Measurements from ENCODE around the gene IFI27L2. TPM values are rescaled to one million over a fixed set of nuclear protein-coding genes. Genes with fewer than 3 reads are reported as not detected.

IFI27L2 gene
- total and polyA plus RNA-seq, 4 donors = 1.7 to 7.2 (median 6.1) TPM

DNA sequence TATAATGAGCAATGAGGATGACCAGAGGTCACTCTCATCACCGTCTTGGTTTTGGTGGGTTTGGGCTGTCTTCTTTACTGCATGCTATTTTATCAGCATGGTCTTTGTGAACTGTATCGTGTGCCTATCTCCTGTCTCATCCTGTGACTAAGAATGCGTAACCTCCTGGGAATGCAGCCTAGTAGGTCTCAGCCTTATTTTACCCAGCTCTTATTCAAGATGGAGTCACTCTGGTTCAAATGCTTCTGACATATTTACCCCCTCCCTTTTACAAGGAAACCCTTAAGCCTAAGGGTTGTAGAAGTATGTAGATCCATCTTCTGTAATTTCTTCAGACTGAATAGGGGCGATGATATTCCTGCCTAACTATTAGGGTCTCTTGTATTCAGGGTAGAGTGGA is 39.9 kb downstream of the IFI27L2 start:
- Histone ChIP-seq H3K4me3 (ENCODE audit: low read depth in 1 of 3, low read length in 3 of 3) (no peak overlapping the region), H3K9me3 (ENCODE audit: control insufficient read depth in 4 of 4, low read length in 3 of 4) (no peaks in the 10 kb centered on the region), H3K9ac (ENCODE audit: low read depth in 1 of 2, low read length in 2 of 2) (no peak overlapping the region), H3K4me1 (ENCODE audit: control insufficient read depth in 4 of 4, insufficient read depth in 4 of 4, low read length in 3 of 4) (no peaks in the 10 kb centered on the region), H3K36me3 (ENCODE audit: control insufficient read depth in 4 of 4, insufficient read depth in 3 of 4, low read depth in 1 of 4, low read length in 3 of 4) (no peaks in the 10 kb centered on the region), H3K27me3 (ENCODE audit: control insufficient read depth in 4 of 4, insufficient read depth in 4 of 4, low read length in 3 of 4) (no peaks in the 10 kb centered on the region), H3K27ac (ENCODE audit: low read depth in 1 of 2, low read length in 2 of 2) (no peak overlapping the region)
- 96% methylated on average over 4 of the region's 4 CpGs for WGBS
- no peak for DNase-seq (ENCODE audit: low spot score)
- TF ChIP-seq SP1 (IDR thresholded peaks at IDR 0.05) (no peak), RAD21 (IDR thresholded peaks at IDR 0.05) (no peak), TAF1 (conservative IDR thresholded peaks at IDR 0.05) (no peak), YY1 (IDR thresholded peaks at IDR 0.05) (no peak)
- TF ChIP-seq, protein P1, sequence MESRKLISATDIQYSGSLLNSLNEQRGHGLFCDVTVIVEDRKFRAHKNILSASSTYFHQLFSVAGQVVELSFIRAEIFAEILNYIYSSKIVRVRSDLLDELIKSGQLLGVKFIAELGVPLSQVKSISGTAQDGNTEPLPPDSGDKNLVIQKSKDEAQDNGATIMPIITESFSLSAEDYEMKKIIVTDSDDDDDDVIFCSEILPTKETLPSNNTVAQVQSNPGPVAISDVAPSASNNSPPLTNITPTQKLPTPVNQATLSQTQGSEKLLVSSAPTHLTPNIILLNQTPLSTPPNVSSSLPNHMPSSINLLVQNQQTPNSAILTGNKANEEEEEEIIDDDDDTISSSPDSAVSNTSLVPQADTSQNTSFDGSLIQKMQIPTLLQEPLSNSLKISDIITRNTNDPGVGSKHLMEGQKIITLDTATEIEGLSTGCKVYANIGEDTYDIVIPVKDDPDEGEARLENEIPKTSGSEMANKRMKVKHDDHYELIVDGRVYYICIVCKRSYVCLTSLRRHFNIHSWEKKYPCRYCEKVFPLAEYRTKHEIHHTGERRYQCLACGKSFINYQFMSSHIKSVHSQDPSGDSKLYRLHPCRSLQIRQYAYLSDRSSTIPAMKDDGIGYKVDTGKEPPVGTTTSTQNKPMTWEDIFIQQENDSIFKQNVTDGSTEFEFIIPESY (IDR thresholded peaks at IDR 0.05) = no peak

DNA sequence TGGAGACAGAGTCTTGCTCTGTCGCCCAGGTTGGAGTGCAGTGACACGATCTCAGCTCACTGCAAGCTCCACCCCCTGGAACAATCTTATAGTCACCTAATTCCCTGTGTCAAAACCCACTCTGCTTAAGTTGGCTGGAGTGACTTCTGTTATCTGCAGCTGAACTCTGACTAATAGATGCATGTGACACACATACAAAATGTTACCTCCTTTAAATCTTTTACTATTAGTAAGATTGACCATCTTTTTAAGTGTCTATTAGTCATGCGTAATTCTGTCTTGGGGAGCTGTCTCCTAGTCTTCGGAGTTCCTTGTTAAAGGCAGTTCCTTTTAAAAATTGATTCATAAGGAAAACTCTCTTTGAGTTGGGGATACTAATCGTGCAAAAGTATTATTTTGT is 40.9 kb downstream of the IFI27L2 start:
- no peak for DNase-seq (ENCODE audit: low spot score)
- WGBS = 94% methylated on average over 5 of the region's 5 CpGs
- Histone ChIP-seq H3K9me3 (ENCODE audit: control insufficient read depth in 4 of 4, low read length in 3 of 4) (no peaks in the 10 kb centered on the region), H3K36me3 (ENCODE audit: control insufficient read depth in 4 of 4, insufficient read depth in 3 of 4, low read depth in 1 of 4, low read length in 3 of 4) (no peaks in the 10 kb centered on the region), H3K27me3 (ENCODE audit: control insufficient read depth in 4 of 4, insufficient read depth in 4 of 4, low read length in 3 of 4) (no peaks in the 10 kb centered on the region), H3K9ac (ENCODE audit: low read depth in 1 of 2, low read length in 2 of 2) (no peak overlapping the region), H3K4me3 (ENCODE audit: low read depth in 1 of 3, low read length in 3 of 3) (no peak overlapping the region), H3K4me1 (ENCODE audit: control insufficient read depth in 4 of 4, insufficient read depth in 4 of 4, low read length in 3 of 4) (no peaks in the 10 kb centered on the region), H3K27ac (ENCODE audit: low read depth in 1 of 2, low read length in 2 of 2) (no peak overlapping the region)
- no peak for TF ChIP-seq GABPA (IDR thresholded peaks at IDR 0.05 in 1 of 2, conservative IDR thresholded peaks at IDR 0.05 in 1 of 2)
- TF ChIP-seq, protein P2, sequence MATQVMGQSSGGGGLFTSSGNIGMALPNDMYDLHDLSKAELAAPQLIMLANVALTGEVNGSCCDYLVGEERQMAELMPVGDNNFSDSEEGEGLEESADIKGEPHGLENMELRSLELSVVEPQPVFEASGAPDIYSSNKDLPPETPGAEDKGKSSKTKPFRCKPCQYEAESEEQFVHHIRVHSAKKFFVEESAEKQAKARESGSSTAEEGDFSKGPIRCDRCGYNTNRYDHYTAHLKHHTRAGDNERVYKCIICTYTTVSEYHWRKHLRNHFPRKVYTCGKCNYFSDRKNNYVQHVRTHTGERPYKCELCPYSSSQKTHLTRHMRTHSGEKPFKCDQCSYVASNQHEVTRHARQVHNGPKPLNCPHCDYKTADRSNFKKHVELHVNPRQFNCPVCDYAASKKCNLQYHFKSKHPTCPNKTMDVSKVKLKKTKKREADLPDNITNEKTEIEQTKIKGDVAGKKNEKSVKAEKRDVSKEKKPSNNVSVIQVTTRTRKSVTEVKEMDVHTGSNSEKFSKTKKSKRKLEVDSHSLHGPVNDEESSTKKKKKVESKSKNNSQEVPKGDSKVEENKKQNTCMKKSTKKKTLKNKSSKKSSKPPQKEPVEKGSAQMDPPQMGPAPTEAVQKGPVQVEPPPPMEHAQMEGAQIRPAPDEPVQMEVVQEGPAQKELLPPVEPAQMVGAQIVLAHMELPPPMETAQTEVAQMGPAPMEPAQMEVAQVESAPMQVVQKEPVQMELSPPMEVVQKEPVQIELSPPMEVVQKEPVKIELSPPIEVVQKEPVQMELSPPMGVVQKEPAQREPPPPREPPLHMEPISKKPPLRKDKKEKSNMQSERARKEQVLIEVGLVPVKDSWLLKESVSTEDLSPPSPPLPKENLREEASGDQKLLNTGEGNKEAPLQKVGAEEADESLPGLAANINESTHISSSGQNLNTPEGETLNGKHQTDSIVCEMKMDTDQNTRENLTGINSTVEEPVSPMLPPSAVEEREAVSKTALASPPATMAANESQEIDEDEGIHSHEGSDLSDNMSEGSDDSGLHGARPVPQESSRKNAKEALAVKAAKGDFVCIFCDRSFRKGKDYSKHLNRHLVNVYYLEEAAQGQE (IDR thresholded peaks at IDR 0.05) = no peak
- TF ChIP-seq FOXA1 (IDR thresholded peaks at IDR 0.05) = no peak
- TF ChIP-seq SP1 (IDR thresholded peaks at IDR 0.05) = no peak
- TF ChIP-seq, protein P1 (IDR thresholded peaks at IDR 0.05) = no peak
- TF ChIP-seq RAD21 (IDR thresholded peaks at IDR 0.05) = no peak
- no peak for TF ChIP-seq YY1 (IDR thresholded peaks at IDR 0.05)
- TF ChIP-seq, protein P3, sequence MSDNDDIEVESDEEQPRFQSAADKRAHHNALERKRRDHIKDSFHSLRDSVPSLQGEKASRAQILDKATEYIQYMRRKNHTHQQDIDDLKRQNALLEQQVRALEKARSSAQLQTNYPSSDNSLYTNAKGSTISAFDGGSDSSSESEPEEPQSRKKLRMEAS (IDR thresholded peaks at IDR 0.05) = no peak
- TF ChIP-seq EGR1 (IDR thresholded peaks at IDR 0.05; ENCODE audit: low read depth in 2 of 2) = no peak
- no peak for TF ChIP-seq HNF4G (IDR thresholded peaks at IDR 0.05)
- TF ChIP-seq, protein P4, sequence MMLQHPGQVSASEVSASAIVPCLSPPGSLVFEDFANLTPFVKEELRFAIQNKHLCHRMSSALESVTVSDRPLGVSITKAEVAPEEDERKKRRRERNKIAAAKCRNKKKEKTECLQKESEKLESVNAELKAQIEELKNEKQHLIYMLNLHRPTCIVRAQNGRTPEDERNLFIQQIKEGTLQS (IDR thresholded peaks at IDR 0.05) = no peak
- no peak for TF ChIP-seq FOXA2 (IDR thresholded peaks at IDR 0.05)
- TF ChIP-seq RXRA (IDR thresholded peaks at IDR 0.05) = no peak
- no peak for TF ChIP-seq JUND (IDR thresholded peaks at IDR 0.05)
- TF ChIP-seq HNF4A (conservative IDR thresholded peaks at IDR 0.05) = no peak
- no peak for TF ChIP-seq NR2F2 (IDR thresholded peaks at IDR 0.05)
- TF ChIP-seq, protein P5, sequence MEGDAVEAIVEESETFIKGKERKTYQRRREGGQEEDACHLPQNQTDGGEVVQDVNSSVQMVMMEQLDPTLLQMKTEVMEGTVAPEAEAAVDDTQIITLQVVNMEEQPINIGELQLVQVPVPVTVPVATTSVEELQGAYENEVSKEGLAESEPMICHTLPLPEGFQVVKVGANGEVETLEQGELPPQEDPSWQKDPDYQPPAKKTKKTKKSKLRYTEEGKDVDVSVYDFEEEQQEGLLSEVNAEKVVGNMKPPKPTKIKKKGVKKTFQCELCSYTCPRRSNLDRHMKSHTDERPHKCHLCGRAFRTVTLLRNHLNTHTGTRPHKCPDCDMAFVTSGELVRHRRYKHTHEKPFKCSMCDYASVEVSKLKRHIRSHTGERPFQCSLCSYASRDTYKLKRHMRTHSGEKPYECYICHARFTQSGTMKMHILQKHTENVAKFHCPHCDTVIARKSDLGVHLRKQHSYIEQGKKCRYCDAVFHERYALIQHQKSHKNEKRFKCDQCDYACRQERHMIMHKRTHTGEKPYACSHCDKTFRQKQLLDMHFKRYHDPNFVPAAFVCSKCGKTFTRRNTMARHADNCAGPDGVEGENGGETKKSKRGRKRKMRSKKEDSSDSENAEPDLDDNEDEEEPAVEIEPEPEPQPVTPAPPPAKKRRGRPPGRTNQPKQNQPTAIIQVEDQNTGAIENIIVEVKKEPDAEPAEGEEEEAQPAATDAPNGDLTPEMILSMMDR (IDR thresholded peaks at IDR 0.05; ENCODE audit: low read depth, low read length, missing input control) = no peak
